HCT116 (cell line): ENCODE measurements around the gene C16orf78.

Source experiments
- CEBPB ChIP-seq: IDR thresholded peaks from 2 replicates; pipeline ENCODE4 v1.6.1; 2012; ENCODE audit warnings: low read depth
- EZH2 ChIP-seq: fragments of 200-600 bp; sonication (generic); IDR thresholded peaks from 2 replicates; pipeline ENCODE4 v1.6.1; 2017; ENCODE audit warnings: antibody characterized with exemption, mixed run types
- POLR2A ChIP-seq: IDR thresholded peaks from 2 replicates; pipeline ENCODE4 v1.7.0; 2011; ENCODE audit warnings: borderline replicate concordance; ENCODE audit not compliant: insufficient read depth, insufficient read length; ENCODE audit errors: extremely low read depth
- POLR2AphosphoS5 ChIP-seq: IDR thresholded peaks from 2 replicates; pipeline ENCODE4 v1.6.1; 2011; ENCODE audit warnings: mild to moderate bottlenecking, low read depth, low read length, moderate library complexity
- SIN3A ChIP-seq: IDR thresholded peaks from 2 replicates; pipeline ENCODE4 v1.6.1; 2012; ENCODE audit warnings: low read depth
- TF ChIP-seq, protein P1 (sequence below): IDR thresholded peaks from 2 replicates; pipeline ENCODE4 v1.6.1; 2012; ENCODE audit warnings: low read depth
- TF ChIP-seq, protein P2 (sequence below), 3 experiments: fragments of 200-600 bp in 1 of 3; sonication (generic) in 1 of 3; IDR thresholded peaks in 2 of 3; conservative IDR thresholded peaks in 1 of 3; 2 replicates each; pipeline ENCODE4 v1.5.1; 2012 to 2017; ENCODE audit warnings: low read depth in 2 of 3, low read length in 2 of 3, antibody characterized with exemption in 1 of 3, borderline replicate concordance in 1 of 3, control low read depth in 1 of 3, mild to moderate bottlenecking in 1 of 3, mixed read lengths in 1 of 3, mixed run types in 1 of 3, moderate library complexity in 1 of 3; ENCODE audit not compliant: insufficient read depth in 1 of 3

DNA sequence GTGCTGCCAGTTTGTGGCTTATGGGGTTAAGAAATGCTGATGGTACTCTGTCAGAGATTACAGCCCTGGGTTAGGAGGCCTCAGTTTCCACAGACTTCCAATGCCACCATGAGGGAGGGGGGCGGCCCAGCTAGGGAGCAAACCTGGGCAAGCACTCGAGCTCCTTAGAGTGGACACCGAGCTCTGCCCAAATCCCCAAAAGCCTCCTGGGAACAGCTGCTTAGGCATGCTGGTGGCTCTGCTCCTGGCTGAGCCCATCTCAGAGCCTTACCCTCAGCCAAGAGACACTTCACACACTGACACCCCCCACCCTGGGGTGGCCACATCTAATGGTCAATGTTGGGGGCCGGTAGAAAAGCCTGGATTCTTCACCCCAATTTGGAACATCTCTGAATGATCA lies 66.1 kb downstream of the C16orf78 start:
- TF ChIP-seq, protein P1, sequence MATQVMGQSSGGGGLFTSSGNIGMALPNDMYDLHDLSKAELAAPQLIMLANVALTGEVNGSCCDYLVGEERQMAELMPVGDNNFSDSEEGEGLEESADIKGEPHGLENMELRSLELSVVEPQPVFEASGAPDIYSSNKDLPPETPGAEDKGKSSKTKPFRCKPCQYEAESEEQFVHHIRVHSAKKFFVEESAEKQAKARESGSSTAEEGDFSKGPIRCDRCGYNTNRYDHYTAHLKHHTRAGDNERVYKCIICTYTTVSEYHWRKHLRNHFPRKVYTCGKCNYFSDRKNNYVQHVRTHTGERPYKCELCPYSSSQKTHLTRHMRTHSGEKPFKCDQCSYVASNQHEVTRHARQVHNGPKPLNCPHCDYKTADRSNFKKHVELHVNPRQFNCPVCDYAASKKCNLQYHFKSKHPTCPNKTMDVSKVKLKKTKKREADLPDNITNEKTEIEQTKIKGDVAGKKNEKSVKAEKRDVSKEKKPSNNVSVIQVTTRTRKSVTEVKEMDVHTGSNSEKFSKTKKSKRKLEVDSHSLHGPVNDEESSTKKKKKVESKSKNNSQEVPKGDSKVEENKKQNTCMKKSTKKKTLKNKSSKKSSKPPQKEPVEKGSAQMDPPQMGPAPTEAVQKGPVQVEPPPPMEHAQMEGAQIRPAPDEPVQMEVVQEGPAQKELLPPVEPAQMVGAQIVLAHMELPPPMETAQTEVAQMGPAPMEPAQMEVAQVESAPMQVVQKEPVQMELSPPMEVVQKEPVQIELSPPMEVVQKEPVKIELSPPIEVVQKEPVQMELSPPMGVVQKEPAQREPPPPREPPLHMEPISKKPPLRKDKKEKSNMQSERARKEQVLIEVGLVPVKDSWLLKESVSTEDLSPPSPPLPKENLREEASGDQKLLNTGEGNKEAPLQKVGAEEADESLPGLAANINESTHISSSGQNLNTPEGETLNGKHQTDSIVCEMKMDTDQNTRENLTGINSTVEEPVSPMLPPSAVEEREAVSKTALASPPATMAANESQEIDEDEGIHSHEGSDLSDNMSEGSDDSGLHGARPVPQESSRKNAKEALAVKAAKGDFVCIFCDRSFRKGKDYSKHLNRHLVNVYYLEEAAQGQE: no peak
- TF ChIP-seq SIN3A: no peak
- TF ChIP-seq, protein P2, sequence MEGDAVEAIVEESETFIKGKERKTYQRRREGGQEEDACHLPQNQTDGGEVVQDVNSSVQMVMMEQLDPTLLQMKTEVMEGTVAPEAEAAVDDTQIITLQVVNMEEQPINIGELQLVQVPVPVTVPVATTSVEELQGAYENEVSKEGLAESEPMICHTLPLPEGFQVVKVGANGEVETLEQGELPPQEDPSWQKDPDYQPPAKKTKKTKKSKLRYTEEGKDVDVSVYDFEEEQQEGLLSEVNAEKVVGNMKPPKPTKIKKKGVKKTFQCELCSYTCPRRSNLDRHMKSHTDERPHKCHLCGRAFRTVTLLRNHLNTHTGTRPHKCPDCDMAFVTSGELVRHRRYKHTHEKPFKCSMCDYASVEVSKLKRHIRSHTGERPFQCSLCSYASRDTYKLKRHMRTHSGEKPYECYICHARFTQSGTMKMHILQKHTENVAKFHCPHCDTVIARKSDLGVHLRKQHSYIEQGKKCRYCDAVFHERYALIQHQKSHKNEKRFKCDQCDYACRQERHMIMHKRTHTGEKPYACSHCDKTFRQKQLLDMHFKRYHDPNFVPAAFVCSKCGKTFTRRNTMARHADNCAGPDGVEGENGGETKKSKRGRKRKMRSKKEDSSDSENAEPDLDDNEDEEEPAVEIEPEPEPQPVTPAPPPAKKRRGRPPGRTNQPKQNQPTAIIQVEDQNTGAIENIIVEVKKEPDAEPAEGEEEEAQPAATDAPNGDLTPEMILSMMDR (IDR thresholded peaks at IDR 0.05 in 2 of 3, conservative IDR thresholded peaks at IDR 0.05 in 1 of 3; ENCODE audit: borderline replicate concordance in 1 of 3, insufficient read depth in 1 of 3, low read depth in 2 of 3, low read length in 2 of 3): no peak
- TF ChIP-seq EZH2: no peak
- no peak for TF ChIP-seq POLR2AphosphoS5
- TF ChIP-seq POLR2A: no peak
- TF ChIP-seq CEBPB: no peak
